WTC11 (cell line): ENCODE measurements around the gene ADGRL3.

Experiments
- JUN ChIP-seq: sonication (generic); formaldehyde crosslinking; IDR thresholded peaks from 2 replicates; pipeline ENCODE4 v1.8.0; 2023; ENCODE audit warnings: mild to moderate bottlenecking, missing genetic modification reagents
- SMAD3 ChIP-seq: sonication (generic); formaldehyde crosslinking; IDR thresholded peaks from 2 replicates; pipeline ENCODE4 v1.8.0; 2022; ENCODE audit warnings: missing genetic modification reagents, mild to moderate bottlenecking, borderline replicate concordance
- TCF7 ChIP-seq: sonication (generic); formaldehyde crosslinking; IDR thresholded peaks from 2 replicates; pipeline ENCODE4 v1.8.0; 2022; ENCODE audit warnings: mild to moderate bottlenecking, low read depth, missing genetic modification reagents, moderate library complexity
- TP53 ChIP-seq: sonication (generic); formaldehyde crosslinking; IDR thresholded peaks from 2 replicates; pipeline ENCODE4 v1.8.1; 2023; ENCODE audit warnings: mild to moderate bottlenecking, missing genetic modification reagents
- ZBTB21 ChIP-seq: sonication (generic); formaldehyde crosslinking; IDR thresholded peaks from 2 replicates; pipeline ENCODE4 v1.8.1; 2023; ENCODE audit warnings: mild to moderate bottlenecking, missing genetic modification reagents, borderline replicate concordance
- ZNF219 ChIP-seq: sonication (generic); formaldehyde crosslinking; IDR thresholded peaks from 2 replicates; pipeline ENCODE4 v1.8.0; 2023; ENCODE audit warnings: missing genetic modification reagents, mild to moderate bottlenecking, borderline replicate concordance
- TF ChIP-seq, protein P1 (sequence below): fragments of 200-600 bp; IDR thresholded peaks from 2 replicates; pipeline ENCODE4 v1.8.0; 2022; ENCODE audit warnings: antibody characterized with exemption
- TF ChIP-seq, protein P2 (sequence below): sonication (generic); formaldehyde crosslinking; IDR thresholded peaks from 2 replicates; pipeline ENCODE4 v1.8.0; 2022; ENCODE audit warnings: mild to moderate bottlenecking, missing genetic modification reagents

DNA sequence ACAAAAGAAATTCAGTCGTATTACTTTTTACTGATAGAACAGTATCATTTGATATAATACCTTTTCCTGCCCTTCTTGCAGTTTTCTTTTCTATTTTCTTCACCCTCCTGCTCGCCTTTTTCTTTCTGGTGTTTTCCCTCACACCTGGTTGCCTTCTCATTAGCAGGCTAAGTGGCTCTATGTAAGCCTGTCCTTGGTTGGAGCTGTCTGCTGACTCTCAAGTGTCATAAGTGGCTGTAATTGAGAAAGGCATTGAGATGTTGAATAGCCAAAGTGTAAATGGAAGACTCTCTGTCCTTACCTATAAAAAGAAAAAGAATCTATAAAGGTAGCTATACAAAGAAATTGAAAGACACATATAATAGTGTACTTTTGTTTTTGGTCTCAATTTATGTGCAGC is 180.7 kb downstream of the ADGRL3 start:
- no peak for TF ChIP-seq JUN (CRISPR knock-in tag)
- TF ChIP-seq, protein P1, sequence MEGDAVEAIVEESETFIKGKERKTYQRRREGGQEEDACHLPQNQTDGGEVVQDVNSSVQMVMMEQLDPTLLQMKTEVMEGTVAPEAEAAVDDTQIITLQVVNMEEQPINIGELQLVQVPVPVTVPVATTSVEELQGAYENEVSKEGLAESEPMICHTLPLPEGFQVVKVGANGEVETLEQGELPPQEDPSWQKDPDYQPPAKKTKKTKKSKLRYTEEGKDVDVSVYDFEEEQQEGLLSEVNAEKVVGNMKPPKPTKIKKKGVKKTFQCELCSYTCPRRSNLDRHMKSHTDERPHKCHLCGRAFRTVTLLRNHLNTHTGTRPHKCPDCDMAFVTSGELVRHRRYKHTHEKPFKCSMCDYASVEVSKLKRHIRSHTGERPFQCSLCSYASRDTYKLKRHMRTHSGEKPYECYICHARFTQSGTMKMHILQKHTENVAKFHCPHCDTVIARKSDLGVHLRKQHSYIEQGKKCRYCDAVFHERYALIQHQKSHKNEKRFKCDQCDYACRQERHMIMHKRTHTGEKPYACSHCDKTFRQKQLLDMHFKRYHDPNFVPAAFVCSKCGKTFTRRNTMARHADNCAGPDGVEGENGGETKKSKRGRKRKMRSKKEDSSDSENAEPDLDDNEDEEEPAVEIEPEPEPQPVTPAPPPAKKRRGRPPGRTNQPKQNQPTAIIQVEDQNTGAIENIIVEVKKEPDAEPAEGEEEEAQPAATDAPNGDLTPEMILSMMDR, result no peak
- TF ChIP-seq, protein P2, sequence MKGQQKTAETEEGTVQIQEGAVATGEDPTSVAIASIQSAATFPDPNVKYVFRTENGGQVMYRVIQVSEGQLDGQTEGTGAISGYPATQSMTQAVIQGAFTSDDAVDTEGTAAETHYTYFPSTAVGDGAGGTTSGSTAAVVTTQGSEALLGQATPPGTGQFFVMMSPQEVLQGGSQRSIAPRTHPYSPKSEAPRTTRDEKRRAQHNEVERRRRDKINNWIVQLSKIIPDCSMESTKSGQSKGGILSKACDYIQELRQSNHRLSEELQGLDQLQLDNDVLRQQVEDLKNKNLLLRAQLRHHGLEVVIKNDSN, result no peak
- TF ChIP-seq TCF7 (CRISPR knock-in tag), result no peak
- TF ChIP-seq ZNF219 (CRISPR knock-in tag), result no peak
- TF ChIP-seq SMAD3 (CRISPR knock-in tag), result no peak
- no peak for TF ChIP-seq ZBTB21 (CRISPR knock-in tag)
- no peak for TF ChIP-seq TP53 (CRISPR knock-in tag)
